ENCODE measurements around the gene PRLR. TPM values are rescaled to one million over a fixed set of nuclear protein-coding genes. Genes with fewer than 3 reads are reported as not detected.

PRLR gene
- total and polyA plus RNA-seq, 2 of the 13 experiments (the other 11 are each of a cell fraction or from before 2014, with no cell fraction given): 12.2 to 13.3 TPM

DNA sequence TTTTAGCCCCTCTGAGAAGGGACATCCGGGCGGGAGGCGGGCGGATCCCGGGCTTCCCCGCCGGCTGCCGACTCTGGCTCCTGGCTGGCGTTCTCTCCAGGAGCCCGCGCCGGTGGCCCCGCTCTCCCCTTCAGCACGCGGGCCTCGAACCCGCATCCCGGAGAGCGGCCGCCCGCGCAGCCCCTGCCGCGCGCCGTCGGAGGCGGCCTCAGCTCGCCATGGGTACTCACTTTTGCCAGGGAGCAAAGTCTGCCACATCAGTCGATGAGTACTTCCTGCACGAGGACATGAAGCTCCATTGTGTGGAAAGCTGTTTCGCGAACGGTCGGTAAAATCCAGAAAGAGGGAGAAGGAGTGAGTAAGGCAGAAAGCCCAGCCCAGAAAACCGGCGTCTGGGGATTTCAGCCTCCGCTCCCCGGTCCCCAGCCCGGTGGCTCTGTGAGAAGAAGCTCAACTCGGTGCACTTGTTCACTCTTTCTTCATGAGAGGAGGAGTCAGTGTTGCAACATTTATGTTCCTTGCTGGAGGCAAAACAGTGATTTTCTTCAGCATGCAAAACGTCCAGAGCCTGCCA is at the start of gene PRLR (continued):
- no peak for TF ChIP-seq ZSCAN31 (CRISPR knock-in tag; IDR thresholded peaks at IDR 0.05; ENCODE audit: low read depth)
- no peak for TF ChIP-seq ZNF484 (CRISPR knock-in tag; IDR thresholded peaks at IDR 0.05; ENCODE audit: borderline replicate concordance, low read depth)
- no peak for TF ChIP-seq PAF1 (CRISPR knock-in tag; IDR thresholded peaks at IDR 0.05)
- TF ChIP-seq KAT8 (CRISPR knock-in tag; IDR thresholded peaks at IDR 0.05): no peak
- TF ChIP-seq, protein P1, sequence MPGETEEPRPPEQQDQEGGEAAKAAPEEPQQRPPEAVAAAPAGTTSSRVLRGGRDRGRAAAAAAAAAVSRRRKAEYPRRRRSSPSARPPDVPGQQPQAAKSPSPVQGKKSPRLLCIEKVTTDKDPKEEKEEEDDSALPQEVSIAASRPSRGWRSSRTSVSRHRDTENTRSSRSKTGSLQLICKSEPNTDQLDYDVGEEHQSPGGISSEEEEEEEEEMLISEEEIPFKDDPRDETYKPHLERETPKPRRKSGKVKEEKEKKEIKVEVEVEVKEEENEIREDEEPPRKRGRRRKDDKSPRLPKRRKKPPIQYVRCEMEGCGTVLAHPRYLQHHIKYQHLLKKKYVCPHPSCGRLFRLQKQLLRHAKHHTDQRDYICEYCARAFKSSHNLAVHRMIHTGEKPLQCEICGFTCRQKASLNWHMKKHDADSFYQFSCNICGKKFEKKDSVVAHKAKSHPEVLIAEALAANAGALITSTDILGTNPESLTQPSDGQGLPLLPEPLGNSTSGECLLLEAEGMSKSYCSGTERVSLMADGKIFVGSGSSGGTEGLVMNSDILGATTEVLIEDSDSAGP (CRISPR knock-in tag; IDR thresholded peaks at IDR 0.05; ENCODE audit: borderline replicate concordance): peak; percentile 38; the same call in 1 of the 2 replicates
- no peak for TF ChIP-seq ZBTB20 (CRISPR knock-in tag; IDR thresholded peaks at IDR 0.05; ENCODE audit: borderline replicate concordance, low read depth)
- TF ChIP-seq, protein P2, sequence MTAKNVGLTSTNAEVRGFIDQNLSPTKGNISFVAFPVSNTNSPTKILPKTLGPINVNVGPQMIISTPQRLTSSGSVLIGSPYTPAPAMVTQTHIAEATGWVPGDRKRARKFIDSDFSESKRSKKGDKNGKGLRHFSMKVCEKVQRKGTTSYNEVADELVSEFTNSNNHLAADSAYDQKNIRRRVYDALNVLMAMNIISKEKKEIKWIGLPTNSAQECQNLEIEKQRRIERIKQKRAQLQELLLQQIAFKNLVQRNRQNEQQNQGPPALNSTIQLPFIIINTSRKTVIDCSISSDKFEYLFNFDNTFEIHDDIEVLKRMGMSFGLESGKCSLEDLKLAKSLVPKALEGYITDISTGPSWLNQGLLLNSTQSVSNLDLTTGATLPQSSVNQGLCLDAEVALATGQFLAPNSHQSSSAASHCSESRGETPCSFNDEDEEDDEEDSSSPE (CRISPR knock-in tag; IDR thresholded peaks at IDR 0.05): peak; percentile 68
- no peak for TF ChIP-seq NR1H2 (CRISPR knock-in tag; IDR thresholded peaks at IDR 0.05; ENCODE audit: borderline replicate concordance, low read depth)
- TF ChIP-seq, protein P3, sequence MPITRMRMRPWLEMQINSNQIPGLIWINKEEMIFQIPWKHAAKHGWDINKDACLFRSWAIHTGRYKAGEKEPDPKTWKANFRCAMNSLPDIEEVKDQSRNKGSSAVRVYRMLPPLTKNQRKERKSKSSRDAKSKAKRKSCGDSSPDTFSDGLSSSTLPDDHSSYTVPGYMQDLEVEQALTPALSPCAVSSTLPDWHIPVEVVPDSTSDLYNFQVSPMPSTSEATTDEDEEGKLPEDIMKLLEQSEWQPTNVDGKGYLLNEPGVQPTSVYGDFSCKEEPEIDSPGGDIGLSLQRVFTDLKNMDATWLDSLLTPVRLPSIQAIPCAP (CRISPR knock-in tag; IDR thresholded peaks at IDR 0.05; ENCODE audit: low read depth): no peak
- TF ChIP-seq, protein P4, sequence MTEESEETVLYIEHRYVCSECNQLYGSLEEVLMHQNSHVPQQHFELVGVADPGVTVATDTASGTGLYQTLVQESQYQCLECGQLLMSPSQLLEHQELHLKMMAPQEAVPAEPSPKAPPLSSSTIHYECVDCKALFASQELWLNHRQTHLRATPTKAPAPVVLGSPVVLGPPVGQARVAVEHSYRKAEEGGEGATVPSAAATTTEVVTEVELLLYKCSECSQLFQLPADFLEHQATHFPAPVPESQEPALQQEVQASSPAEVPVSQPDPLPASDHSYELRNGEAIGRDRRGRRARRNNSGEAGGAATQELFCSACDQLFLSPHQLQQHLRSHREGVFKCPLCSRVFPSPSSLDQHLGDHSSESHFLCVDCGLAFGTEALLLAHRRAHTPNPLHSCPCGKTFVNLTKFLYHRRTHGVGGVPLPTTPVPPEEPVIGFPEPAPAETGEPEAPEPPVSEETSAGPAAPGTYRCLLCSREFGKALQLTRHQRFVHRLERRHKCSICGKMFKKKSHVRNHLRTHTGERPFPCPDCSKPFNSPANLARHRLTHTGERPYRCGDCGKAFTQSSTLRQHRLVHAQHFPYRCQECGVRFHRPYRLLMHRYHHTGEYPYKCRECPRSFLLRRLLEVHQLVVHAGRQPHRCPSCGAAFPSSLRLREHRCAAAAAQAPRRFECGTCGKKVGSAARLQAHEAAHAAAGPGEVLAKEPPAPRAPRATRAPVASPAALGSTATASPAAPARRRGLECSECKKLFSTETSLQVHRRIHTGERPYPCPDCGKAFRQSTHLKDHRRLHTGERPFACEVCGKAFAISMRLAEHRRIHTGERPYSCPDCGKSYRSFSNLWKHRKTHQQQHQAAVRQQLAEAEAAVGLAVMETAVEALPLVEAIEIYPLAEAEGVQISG (CRISPR knock-in tag; IDR thresholded peaks at IDR 0.05): peak; percentile 57; the same call in 1 of the 2 replicates
- TF ChIP-seq TARDBP (CRISPR knock-in tag; IDR thresholded peaks at IDR 0.05): no peak
- no peak for TF ChIP-seq HMG20B (CRISPR knock-in tag; conservative IDR thresholded peaks at IDR 0.05)
- TF ChIP-seq YEATS2 (CRISPR knock-in tag; IDR thresholded peaks at IDR 0.05; ENCODE audit: borderline replicate concordance): no peak
- TF ChIP-seq ZNF460 (CRISPR knock-in tag; IDR thresholded peaks at IDR 0.05; ENCODE audit: borderline replicate concordance): no peak
- TF ChIP-seq FOXO1 (CRISPR knock-in tag; IDR thresholded peaks at IDR 0.05): no peak
- no peak for TF ChIP-seq JUNB (CRISPR knock-in tag; IDR thresholded peaks at IDR 0.05; ENCODE audit: borderline replicate concordance)
- peak; percentile 69; the same call in 1 of the 2 replicates for TF ChIP-seq ZSCAN9 (CRISPR knock-in tag; IDR thresholded peaks at IDR 0.05; ENCODE audit: borderline replicate concordance)
- TF ChIP-seq KDM5B (CRISPR knock-in tag; IDR thresholded peaks at IDR 0.05; ENCODE audit: borderline replicate concordance): peak; percentile 29; the same call in 1 of the 2 replicates
- no peak for TF ChIP-seq ZNF33A (CRISPR knock-in tag; IDR thresholded peaks at IDR 0.05; ENCODE audit: borderline replicate concordance)
- no peak for TF ChIP-seq RFX3 (CRISPR knock-in tag; IDR thresholded peaks at IDR 0.05)
- no peak for TF ChIP-seq AHR (CRISPR knock-in tag; IDR thresholded peaks at IDR 0.05)
- no peak for TF ChIP-seq SMAD3 (CRISPR knock-in tag; IDR thresholded peaks at IDR 0.05)
- TF ChIP-seq, protein P5, sequence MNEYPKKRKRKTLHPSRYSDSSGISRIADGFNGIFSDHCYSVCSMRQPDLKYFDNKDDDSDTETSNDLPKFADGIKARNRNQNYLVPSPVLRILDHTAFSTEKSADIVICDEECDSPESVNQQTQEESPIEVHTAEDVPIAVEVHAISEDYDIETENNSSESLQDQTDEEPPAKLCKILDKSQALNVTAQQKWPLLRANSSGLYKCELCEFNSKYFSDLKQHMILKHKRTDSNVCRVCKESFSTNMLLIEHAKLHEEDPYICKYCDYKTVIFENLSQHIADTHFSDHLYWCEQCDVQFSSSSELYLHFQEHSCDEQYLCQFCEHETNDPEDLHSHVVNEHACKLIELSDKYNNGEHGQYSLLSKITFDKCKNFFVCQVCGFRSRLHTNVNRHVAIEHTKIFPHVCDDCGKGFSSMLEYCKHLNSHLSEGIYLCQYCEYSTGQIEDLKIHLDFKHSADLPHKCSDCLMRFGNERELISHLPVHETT (CRISPR knock-in tag; conservative IDR thresholded peaks at IDR 0.05): no peak
